Activated T-helper 17 cell treated with anti-CD3 and anti-CD28 coated beads, Interleukin-2, amount 50 U/mL, for 72 hours (primary cell): ENCODE data around the gene ACOXL. TPM values are rescaled to one million over a fixed set of nuclear protein-coding genes. Genes with fewer than 3 reads are reported as not detected.

ENCODE experiments used
- ATAC-seq: fragments of 150-1000 bp; cut with Tn5 transposase; replicated peaks from 2 replicates; pipeline ENCODE4 v1.10.0; 2021; ENCODE audit warnings: mild to moderate bottlenecking, moderate library complexity
- H3K27ac Mint-ChIP-seq: one replicate; pipeline ENCODE4 v1.8.0; 2022; ENCODE audit warnings: mixed read lengths
- H3K27me3 Mint-ChIP-seq: one replicate; pipeline ENCODE4 v1.8.0; 2022; ENCODE audit warnings: mixed read lengths
- H3K36me3 Mint-ChIP-seq: one replicate; pipeline ENCODE4 v1.8.0; 2022; ENCODE audit warnings: low read depth, mild to moderate bottlenecking, mixed read lengths
- H3K4me1 Mint-ChIP-seq: one replicate; pipeline ENCODE4 v1.8.0; 2022; ENCODE audit warnings: mixed read lengths
- H3K4me3 Mint-ChIP-seq: one replicate; pipeline ENCODE4 v1.8.0; 2022; ENCODE audit warnings: mild to moderate bottlenecking, mixed read lengths
- H3K9me3 Mint-ChIP-seq: one replicate; pipeline ENCODE4 v1.8.0; 2022; ENCODE audit warnings: mixed read lengths
- total RNA-seq, 2 donors: library from RNA; stranded (reverse); gene quantifications; one replicate each; pipeline ENCODE4 v1.2.3, GENCODE V29; 2022

The ACOXL gene
- total RNA-seq, 2 donors from 2014 or later: 0.34 TPM; not detected in 1

DNA sequence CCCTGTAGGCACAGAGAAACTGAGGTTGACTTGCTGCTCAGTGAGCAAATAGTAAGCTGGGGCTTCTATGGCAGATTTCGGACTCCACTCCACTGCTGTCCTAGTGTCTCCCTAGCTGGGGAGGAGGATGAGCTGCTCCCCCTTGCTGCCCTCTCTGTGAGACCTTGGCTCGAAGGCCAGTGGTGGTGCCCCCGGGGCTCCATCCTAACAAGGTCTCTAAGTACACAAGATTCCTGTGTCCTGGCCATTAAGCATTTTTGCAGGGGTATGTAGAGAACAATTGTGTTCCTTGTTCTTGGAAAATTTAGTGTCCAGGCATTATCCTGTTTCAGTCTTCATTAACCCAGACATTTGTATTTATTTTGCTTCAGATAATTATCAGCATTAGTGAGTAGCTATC lies 367.0 kb downstream of the ACOXL start:
- Mint-ChIP-seq H3K9me3 (peaks cover 3% of the 10 kb centered on the region), H3K36me3 (no peaks in the 10 kb centered on the region), H3K27me3 (peaks cover 12% of the 10 kb centered on the region), H3K27ac (no peak overlapping the region), H3K4me1 (peaks cover 9% of the 10 kb centered on the region), H3K4me3 (no peak overlapping the region)
- ATAC-seq: no peak

DNA sequence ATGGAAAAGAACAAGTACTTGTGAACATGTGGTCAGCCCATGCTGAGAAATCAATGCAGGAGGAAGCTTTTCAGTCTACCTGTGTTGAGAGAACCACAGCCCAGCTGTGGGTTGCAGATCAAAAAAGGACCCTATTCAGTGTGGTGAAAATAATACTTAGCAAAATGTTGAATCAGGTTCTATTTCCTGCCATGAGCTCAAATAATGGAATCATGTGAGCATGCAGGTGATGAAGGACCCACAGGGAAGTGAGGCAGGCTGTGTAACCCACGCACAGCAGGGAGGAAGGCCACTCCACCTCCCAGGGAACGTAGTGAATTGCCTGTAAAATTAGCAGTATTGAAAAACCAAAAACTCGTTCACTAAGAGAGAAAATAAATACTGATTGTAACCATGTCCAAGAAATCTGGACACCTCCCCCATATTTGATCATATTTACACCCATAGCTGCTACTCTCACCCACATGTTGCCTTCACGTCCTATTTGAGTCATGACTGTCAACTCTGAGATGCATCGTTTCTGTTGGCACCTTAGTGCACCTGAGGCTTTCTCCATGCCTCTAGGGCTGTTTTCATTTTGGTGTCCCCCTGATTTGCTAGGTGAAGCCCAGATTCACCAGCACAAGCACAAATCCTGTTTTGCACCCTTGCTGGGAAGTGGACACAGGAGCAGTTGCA lies 367.9 kb downstream of the ACOXL start:
- peaks cover 9% of the 10 kb centered on the region for H3K4me1 Mint-ChIP-seq
- H3K9me3 Mint-ChIP-seq: peaks cover 3% of the 10 kb centered on the region
- peak overlapping the region; percentile 49 for H3K4me3 Mint-ChIP-seq
- peak; percentile 42 for ATAC-seq
- H3K27me3 Mint-ChIP-seq: peaks cover 6% of the 10 kb centered on the region
- H3K27ac Mint-ChIP-seq: peak overlapping the region; percentile 90
- no peaks in the 10 kb centered on the region for H3K36me3 Mint-ChIP-seq

DNA sequence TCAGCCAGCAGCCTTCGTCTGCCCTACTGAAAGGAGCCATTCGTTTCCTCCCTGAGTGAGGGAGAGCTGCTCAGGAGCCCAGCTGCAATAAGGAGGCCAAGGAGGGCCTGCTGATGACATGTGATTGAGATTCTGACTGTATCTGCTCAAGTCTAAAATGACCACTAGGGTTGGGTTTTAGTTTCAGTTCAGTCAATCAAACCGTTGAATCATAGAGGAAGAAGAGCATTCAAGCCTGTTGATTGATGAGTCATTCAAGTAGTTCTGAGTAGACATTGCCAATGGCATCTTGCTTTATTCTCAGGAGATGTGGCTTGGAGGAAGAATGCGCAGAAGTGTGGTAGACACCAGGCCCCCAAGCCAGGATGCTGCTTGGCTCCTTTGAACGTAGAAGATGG lies 368.4 kb downstream of the ACOXL start:
- Mint-ChIP-seq H3K4me1 (peaks cover 9% of the 10 kb centered on the region), H3K27me3 (peaks cover 9% of the 10 kb centered on the region), H3K4me3 (peak overlapping the region; percentile 49), H3K36me3 (no peaks in the 10 kb centered on the region), H3K27ac (peak overlapping the region; percentile 90), H3K9me3 (peaks cover 3% of the 10 kb centered on the region)
- ATAC-seq: peak; percentile 89

DNA sequence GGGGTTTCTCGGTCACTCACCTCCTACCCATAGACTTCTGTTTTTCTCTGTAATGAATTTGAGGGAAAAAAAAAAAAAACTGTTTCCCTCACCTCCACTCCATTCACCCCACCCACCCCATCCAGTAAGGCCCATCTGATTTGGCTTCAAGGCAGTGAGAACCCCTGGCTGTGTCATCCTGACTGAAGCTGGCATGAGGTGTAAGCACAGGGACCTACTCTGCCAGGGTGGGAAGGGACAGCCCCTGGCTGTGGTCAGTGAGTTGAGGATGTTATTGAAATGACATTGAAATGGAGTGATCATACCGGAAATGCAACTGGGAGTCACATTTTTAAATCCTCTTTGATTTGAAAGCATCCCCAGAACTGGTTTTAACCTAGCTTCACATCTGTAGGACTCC lies 369.2 kb downstream of the ACOXL start:
- Mint-ChIP-seq H3K9me3 (peaks cover 3% of the 10 kb centered on the region), H3K27ac (no peak overlapping the region), H3K4me1 (peaks cover 13% of the 10 kb centered on the region), H3K4me3 (no peak overlapping the region), H3K27me3 (peaks cover 15% of the 10 kb centered on the region), H3K36me3 (no peaks in the 10 kb centered on the region)
- ATAC-seq: peak; percentile 71

DNA sequence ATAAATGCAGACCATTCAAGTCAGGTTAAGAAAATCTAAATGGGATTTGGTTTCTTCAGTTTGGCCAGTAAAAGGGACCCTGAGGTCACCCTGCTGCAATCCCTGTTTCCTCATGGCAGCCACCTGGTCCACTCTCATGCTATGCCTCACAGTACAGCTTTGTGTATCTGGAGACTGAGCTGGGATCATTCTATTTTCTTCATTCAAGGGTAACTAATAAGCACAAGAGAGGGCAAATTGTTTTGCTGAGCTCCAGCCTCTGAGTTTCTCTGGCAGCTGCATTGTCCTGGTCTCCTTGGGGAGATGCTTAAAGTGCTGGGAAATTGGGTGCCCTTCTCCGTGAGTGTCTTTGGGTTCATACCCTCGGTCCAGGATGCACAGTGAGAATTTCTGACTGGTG lies 369.8 kb downstream of the ACOXL start:
- Mint-ChIP-seq H3K4me1 (peaks cover 18% of the 10 kb centered on the region), H3K9me3 (peaks cover 3% of the 10 kb centered on the region), H3K27me3 (peaks cover 15% of the 10 kb centered on the region)

DNA sequence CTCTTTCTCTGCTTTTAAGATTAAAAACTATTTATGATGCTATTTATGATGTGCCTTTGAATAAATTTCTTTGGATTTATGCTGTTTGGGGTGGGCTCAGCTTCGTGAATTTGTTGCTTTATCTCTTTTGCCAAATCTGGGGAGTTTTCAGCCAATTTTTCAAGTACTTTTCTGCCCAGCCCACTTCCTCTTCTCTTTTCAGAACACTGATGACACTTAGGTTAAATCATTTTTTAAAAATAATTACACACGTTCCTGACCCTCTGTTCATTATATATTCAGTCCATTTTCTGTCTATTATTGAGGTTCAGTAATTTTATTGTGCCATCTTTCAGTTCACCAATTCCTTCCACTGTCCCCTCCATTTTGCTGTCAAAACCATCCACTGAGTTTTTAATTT lies 373.6 kb downstream of the ACOXL start:
- no peak for ATAC-seq

More for the DNA sequence above, 369.8 kb downstream of the ACOXL start:
- no peak for ATAC-seq
- no peak overlapping the region for H3K4me3 Mint-ChIP-seq
- H3K36me3 Mint-ChIP-seq: no peaks in the 10 kb centered on the region
- H3K27ac Mint-ChIP-seq: no peak overlapping the region

DNA sequence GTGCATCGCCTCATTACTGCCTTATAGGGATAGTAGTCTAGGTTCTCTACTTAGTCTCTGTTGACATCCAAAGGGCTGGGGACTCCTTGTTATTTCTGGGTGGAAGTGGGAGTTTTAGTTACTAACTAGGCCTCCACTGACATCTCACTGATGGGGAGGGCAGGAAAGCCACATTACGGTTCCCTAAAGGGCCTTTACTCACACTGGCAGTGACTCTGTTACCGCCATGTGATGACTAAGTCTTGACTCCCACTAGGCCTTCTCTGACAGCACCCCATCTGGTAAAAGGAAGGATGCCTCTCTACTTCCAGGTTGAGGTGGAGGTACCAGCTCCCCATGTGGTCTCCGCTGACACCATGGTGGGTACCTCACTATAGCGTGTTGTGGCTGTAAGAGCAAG lies 374.3 kb downstream of the ACOXL start:
- Mint-ChIP-seq H3K36me3 (no peaks in the 10 kb centered on the region), H3K4me3 (no peak overlapping the region), H3K27ac (no peak overlapping the region), H3K27me3 (peaks cover 22% of the 10 kb centered on the region), H3K4me1 (peaks cover 13% of the 10 kb centered on the region), H3K9me3 (no peaks in the 10 kb centered on the region)
- peak; percentile 91 for ATAC-seq

More for the DNA sequence above, 373.6 kb downstream of the ACOXL start:
- H3K4me1 Mint-ChIP-seq: peaks cover 11% of the 10 kb centered on the region
- H3K27ac Mint-ChIP-seq: no peak overlapping the region
- no peaks in the 10 kb centered on the region for H3K36me3 Mint-ChIP-seq
- peaks cover 22% of the 10 kb centered on the region for H3K27me3 Mint-ChIP-seq
- peaks cover 2% of the 10 kb centered on the region for H3K9me3 Mint-ChIP-seq
- H3K4me3 Mint-ChIP-seq: no peak overlapping the region

DNA sequence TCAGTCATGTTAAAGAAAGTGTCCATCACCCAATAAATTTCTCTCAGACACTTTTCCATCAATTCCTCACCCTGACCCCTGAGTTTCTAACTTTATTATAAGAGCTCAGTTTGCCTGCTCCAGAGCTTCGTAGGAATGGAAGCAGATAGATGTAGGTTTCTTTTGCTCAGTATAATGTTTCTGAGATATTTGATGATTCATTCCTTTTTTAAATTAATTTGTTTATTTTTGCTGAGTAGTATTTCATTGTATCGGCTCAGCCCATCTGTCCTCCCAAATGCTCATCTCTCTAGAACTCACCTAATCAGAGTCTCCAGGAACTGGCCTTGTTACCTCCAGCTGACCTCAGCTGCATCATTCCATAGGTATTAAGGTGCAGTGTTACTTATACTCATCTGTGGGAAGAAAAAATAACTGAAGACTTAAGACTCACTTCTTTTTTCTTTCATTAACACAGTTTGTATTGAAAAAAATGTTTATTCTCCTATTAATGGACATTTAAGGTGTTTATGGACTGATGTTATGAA lies 376.4 kb downstream of the ACOXL start:
- ATAC-seq: no peak
- no peak overlapping the region for H3K4me3 Mint-ChIP-seq
- H3K4me1 Mint-ChIP-seq: peaks cover 13% of the 10 kb centered on the region
- no peaks in the 10 kb centered on the region for H3K9me3 Mint-ChIP-seq
- no peak overlapping the region for H3K27ac Mint-ChIP-seq
- H3K27me3 Mint-ChIP-seq: peaks cover 32% of the 10 kb centered on the region
- no peaks in the 10 kb centered on the region for H3K36me3 Mint-ChIP-seq

DNA sequence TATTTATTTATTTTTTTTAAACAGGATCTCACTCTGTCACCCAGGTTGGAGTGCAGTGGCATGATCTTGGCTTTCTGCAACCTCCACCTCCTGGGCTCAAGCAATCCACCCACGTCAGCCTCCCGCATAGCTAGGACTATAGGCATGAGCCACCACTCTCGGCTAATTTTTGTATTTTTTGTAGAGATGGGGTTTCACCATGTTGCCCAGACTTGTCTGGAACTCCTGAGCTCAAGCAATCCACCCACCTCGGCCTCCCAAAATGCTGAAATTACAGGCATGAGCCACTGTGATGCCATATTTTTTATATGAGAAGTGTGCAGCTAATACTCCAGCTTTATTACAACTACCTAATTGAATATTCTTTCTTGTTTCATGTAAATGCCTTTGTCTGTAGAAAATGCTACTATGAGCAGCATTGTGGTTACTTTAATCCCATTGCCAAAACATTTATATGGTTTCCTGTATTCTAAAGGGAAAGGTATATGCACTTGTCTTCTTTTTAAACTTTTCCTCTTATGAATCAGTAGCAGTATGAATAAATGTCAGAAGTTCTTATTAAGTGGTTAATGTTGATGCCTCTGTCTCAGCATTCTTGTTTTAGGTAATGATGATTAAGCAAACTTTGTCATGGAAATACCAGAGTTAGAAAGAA lies 378.9 kb downstream of the ACOXL start:
- Mint-ChIP-seq H3K36me3 (no peaks in the 10 kb centered on the region), H3K27me3 (peaks cover 32% of the 10 kb centered on the region), H3K4me3 (no peak overlapping the region), H3K4me1 (peaks cover 18% of the 10 kb centered on the region), H3K27ac (peak overlapping the region; percentile 69), H3K9me3 (no peaks in the 10 kb centered on the region)
- ATAC-seq: peak; percentile 36

DNA sequence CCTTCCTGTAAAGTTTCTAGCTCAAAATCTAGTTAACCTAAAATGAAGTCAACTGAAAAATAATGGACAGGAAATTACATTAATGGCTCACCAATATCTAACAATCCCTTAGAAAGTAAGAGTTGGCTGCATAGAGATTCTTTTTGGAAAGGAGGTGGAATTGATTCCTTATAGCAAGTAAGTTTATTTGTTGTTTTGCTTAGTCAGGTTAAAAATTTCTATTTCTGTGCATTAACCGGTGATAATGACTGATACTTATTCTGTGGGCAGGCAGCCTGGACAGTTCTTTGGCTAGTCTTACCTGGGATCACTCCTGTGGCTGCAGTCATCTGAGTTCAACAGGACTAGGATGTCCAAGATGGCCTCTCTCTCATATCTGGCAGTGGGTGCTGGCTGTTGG lies 381.5 kb downstream of the ACOXL start:
- peaks cover 38% of the 10 kb centered on the region for H3K27me3 Mint-ChIP-seq
- no peak for ATAC-seq
- no peaks in the 10 kb centered on the region for H3K9me3 Mint-ChIP-seq
- H3K36me3 Mint-ChIP-seq: no peaks in the 10 kb centered on the region
- H3K27ac Mint-ChIP-seq: no peak overlapping the region
- peaks cover 31% of the 10 kb centered on the region for H3K4me1 Mint-ChIP-seq
- no peak overlapping the region for H3K4me3 Mint-ChIP-seq

DNA sequence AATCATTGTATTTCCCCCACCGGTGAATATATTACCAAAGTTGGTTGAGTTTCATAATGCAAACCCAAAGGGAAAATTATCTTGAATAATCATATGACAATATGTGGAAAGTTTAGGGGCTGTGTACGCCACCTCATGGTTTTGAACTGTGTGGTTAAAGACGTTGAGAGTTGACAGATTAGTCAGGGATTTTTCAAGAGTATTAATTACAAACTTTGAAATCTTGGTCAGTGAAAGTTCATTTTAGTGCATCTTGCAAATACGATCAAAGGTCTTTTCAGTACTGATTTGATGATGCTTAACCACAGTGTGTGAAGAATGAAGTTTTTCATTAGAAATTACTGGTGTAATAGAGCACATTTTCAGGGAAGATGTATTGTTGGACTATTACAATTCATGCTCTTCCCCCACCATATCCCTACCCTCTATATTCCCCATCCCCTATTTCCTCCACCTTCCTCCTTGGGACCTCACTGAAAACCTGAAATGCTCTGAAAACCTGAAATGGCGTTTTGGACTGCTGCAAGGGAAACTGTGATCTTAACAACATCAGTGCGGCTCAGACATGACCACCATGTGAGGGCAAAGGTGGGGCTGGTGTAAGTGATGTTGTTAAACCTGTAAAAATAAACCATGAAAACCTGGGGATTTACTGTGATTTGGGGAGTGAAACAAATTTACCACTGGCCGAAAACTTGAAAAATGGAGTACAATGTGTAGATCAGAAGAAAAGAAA lies 383.8 kb downstream of the ACOXL start:
- Mint-ChIP-seq H3K36me3 (peaks cover 4% of the 10 kb centered on the region), H3K9me3 (no peaks in the 10 kb centered on the region), H3K27ac (peak overlapping the region; percentile 26), H3K4me3 (peak overlapping the region; percentile 90), H3K27me3 (peaks cover 27% of the 10 kb centered on the region), H3K4me1 (peaks cover 30% of the 10 kb centered on the region)
- ATAC-seq: peak; percentile 52

DNA sequence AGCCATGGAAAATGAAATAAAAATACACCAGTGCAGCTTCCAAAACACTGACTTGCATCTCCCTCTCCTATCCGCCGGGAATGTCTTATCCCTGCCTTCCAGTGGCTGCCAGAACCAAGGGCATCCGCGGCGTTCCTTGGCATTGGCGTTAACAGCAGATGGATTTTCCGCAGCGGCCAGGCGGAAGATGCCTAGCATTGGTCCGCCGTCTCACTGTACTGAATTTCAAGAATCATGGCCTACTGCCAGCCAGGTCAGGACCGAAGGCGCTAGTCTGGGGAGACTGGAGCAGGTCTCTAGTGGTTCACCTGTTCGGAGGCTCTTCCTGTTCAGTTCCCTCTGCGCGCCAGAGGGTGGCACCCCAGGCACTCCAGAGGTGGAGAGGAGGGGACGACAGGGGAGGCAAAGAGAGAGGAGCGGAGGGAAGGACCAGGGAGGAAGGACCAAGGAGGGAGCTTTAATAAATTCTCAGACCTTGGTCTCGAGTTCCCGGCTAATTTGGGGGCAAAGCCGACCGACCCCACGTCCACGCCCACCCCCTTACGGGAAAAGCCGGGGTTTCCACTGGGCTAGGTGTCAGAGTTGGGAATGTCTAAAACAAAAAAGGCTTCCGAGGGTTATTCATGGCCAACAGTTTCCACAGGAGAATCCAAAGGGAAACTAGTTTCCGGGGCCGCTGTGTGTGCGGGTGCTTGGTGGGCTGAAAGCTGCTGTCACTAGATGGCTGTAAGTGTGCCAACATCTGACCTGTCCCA lies 384.6 kb downstream of the ACOXL start:
- H3K27me3 Mint-ChIP-seq: peaks cover 27% of the 10 kb centered on the region
- peak overlapping the region; percentile 90 for H3K4me3 Mint-ChIP-seq
- peaks cover 28% of the 10 kb centered on the region for H3K4me1 Mint-ChIP-seq
- peaks cover 12% of the 10 kb centered on the region for H3K36me3 Mint-ChIP-seq
- no peaks in the 10 kb centered on the region for H3K9me3 Mint-ChIP-seq
- ATAC-seq: peak; percentile 45
- peak overlapping the region; percentile 26 for H3K27ac Mint-ChIP-seq

DNA sequence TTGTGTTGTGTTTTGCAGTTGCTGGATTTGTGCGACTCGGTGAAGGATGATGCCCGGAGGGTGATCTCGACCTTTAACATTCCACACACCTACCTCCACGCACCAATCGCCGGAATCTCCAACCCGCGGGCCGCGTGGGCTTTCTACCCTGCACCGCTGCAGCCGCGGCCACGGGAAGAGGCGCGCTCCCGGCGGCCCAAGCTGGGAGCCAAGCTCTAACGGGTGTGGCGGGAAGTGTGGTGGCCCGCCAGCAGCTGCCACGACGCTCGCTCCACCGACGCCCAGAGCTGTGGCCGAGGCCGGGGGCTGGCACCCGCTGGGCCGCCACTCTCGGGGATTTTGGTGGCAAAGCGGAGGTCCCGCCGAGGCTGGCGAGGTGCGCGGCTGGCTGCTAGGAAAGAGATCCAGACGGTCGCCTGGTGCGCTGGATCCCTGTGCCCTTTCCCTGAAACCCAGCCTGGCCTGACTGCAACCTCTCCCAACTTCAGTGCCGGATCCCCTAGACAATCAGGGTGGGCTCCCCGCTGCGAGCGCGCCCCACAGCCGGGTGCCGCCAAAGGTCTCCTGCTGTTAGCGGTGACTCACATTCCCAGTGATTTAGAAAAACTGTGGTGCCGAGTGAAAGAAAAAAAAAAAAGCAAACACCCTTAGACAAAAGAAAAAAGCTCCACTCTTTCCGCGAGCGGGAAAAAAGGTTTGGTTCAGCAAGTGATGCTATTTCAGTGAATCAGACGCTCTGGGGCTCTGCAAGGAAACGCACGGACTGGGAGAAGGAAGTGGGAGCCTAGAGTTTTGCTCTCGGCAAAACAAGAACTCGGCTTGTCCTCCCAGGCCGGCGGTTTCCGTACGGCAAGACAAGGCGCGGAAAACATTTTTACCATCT lies 385.5 kb downstream of the ACOXL start:
- Mint-ChIP-seq H3K27me3 (peaks cover 24% of the 10 kb centered on the region), H3K4me3 (peak overlapping the region; percentile 90), H3K36me3 (peaks cover 15% of the 10 kb centered on the region), H3K27ac (peak overlapping the region; percentile 63), H3K4me1 (peaks cover 28% of the 10 kb centered on the region), H3K9me3 (no peaks in the 10 kb centered on the region)
- peak; percentile 2 for ATAC-seq
